GM12878 (cell line): Measurements from ENCODE around the gene DIP2C. TPM values are rescaled to one million over a fixed set of nuclear protein-coding genes. Genes with fewer than 3 reads are reported as not detected.
A peak's percentile ranks its signal among the peaks of the same experiment; 100 is the strongest.

ENCODE experiments used
- ATAC-seq: fragments of 200-7000 bp; cut with Tn5 transposase; 3 replicates; pipeline ENCODE4 v1.9.1; 2020; ENCODE audit warnings: mild to moderate bottlenecking, moderate library complexity
- BruUV-seq: library from RNA; stranded (reverse); fragments of 400-500 nt; replicated peaks from 2 replicates; lab custom pipeline; 2021; lab: Mats Ljungman, UMichigan
- CTCF ChIA-PET: fragments of 300-600 bp; sonication (Branson Sonifier 250); formaldehyde crosslinking; extraction: SDS; loops from one replicate; lab custom pipeline; 2021; ENCODE audit warnings: inconsistent platforms; lab: Yijun Ruan, JAX
- POLR2A ChIA-PET: fragments of 350-600 bp; formaldehyde crosslinking; extraction: SDS; loops from one replicate; lab custom pipeline; 2021; ENCODE audit warnings: inconsistent platforms; lab: Charles Lee
- RAD21 ChIA-PET: fragments of 300-600 bp; sonication (Branson Sonifier 250); formaldehyde crosslinking; loops from one replicate; lab custom pipeline; 2023; ENCODE audit warnings: antibody characterized with exemption; ENCODE audit not compliant: unreplicated experiment; lab: Charles Lee
- SMC1A ChIA-PET: fragments of 300-600 bp; sonication (Branson Sonifier 250); formaldehyde crosslinking; loops from one replicate; lab custom pipeline; 2023; ENCODE audit not compliant: unreplicated experiment, uncharacterized antibody; lab: Charles Lee
- DNase-seq: peaks from one replicate; pipeline ENCODE4 v3.0.0-alpha.2; 2011; ENCODE audit warnings: low read depth, low spot score
- FAIRE-seq: peaks from 3 replicates; lab custom pipeline; 2011; peaks lifted over from hg19 to GRCh38; lab: Jason Lieb, UNC
- H2AFZ ChIP-seq: 2 replicates; pipeline ENCODE4 v1.6.0; 2011; ENCODE audit warnings: low read depth, low read length, control low read depth; ENCODE audit not compliant: control insufficient read depth
- H3K27ac ChIP-seq: 2 replicates; pipeline ENCODE4 v1.5.1; 2011; ENCODE audit warnings: control low read depth; ENCODE audit not compliant: control insufficient read depth, insufficient read depth
- H3K27me3 ChIP-seq, 2 experiments: replicated peaks in 1 of 2; 2 replicates each; pipeline versions ENCODE4 v1.6.0 to v1.6.1; 2011; ENCODE audit warnings: low read length in 1 of 2; ENCODE audit not compliant: control insufficient read depth in 2 of 2, insufficient read depth in 2 of 2
- H3K36me3 ChIP-seq, 2 experiments: 2 replicates each; pipeline ENCODE4 v1.5.1; 2011; ENCODE audit warnings: low read length in 1 of 2; ENCODE audit not compliant: control insufficient read depth in 2 of 2, insufficient read depth in 2 of 2
- H3K4me1 ChIP-seq: 2 replicates; pipeline ENCODE4 v1.6.1; 2011; ENCODE audit warnings: mild to moderate bottlenecking, low read length, moderate library complexity, mixed read lengths; ENCODE audit not compliant: control insufficient read depth, insufficient read depth
- H3K4me2 ChIP-seq: 2 replicates; pipeline ENCODE4 v1.6.0; 2011; ENCODE audit warnings: control low read depth; ENCODE audit not compliant: control insufficient read depth, insufficient read depth
- H3K4me3 ChIP-seq: fragments of 200-600 bp; sonication (generic); 2 replicates; pipeline ENCODE4 v1.5.1; 2016
- H3K79me2 ChIP-seq: 2 replicates; pipeline ENCODE4 v1.6.0; 2011; ENCODE audit warnings: low read length; ENCODE audit not compliant: control insufficient read depth, insufficient read depth
- H3K9ac ChIP-seq: 2 replicates; pipeline ENCODE4 v1.8.0; 2011; ENCODE audit warnings: low read length, control low read depth, mixed read lengths; ENCODE audit not compliant: control insufficient read depth, insufficient read depth
- H3K9me3 ChIP-seq: replicated peaks from 3 replicates; pipeline ENCODE4 v1.5.1; 2011; ENCODE audit warnings: mild to moderate bottlenecking, low read length; ENCODE audit not compliant: control insufficient read depth, insufficient read depth
- H4K20me1 ChIP-seq: 2 replicates; pipeline ENCODE4 v1.6.0; 2011; ENCODE audit not compliant: control insufficient read depth, insufficient read depth
- SREBF1 ChIP-seq: IDR thresholded peaks from 2 replicates; pipeline ENCODE4 v1.6.1; 2012; ENCODE audit warnings: mild to moderate bottlenecking, low read length
- WGBS: methylation state at CpG from one replicate; pipeline ENCODE4 v1.1.6; 2016; ENCODE audit warnings: low lambda C conversion rate; ENCODE audit not compliant: insufficient replicate concordance, insufficient coverage; ENCODE audit errors: missing lambda C conversion rate; 5-methylcytosine and 5-hydroxymethylcytosine counted together
- in situ Hi-C: fragments of 300-500 bp; cut with MboI; formaldehyde crosslinking; loops from 9 replicates; pipeline ENCODE4 v1.14.3; 2018; ENCODE audit warnings: mixed read lengths
- intact Hi-C: fragments of 100-400 bp; cut with micrococcal nuclease; formaldehyde crosslinking; loops from one replicate; pipeline ENCODE4 v1.14.2; 2022; ENCODE audit not compliant: unreplicated experiment
- polyA plus RNA-seq, 11 experiments: library from polyadenylated mRNA; depleted of rRNA in 4 of 11; unstranded in 6 of 11; stranded (reverse) in 5 of 11; fragments of >200 nt; fragmentation: Nextera tagmentation in 4 of 11; fragmentation: Illumina TruSeq in 1 of 11; extraction: Ambion mirVana in 4 of 11; extraction: Trizol in 1 of 11; gene quantifications; 1 replicate in 1 of 11; 2 replicates in 10 of 11; pipeline versions ENCODE4 v1.2.1 to v1.2.3, GENCODE V29; 2011 to 2016; ENCODE audit warnings: inconsistent platforms in 2 of 11, missing spikeins in 2 of 11, low read depth in 1 of 11
- total RNA-seq, 4 experiments: library from RNA; depleted of rRNA in 3 of 4; stranded (reverse); fragments of >200 nt in 3 of 4; fragmentation: Illumina TruSeq in 1 of 4; extraction: Trizol in 1 of 4; gene quantifications; 2 replicates each; pipeline versions ENCODE4 v1.2.1 to v1.2.3, GENCODE V29; 2013 to 2021
- TF ChIP-seq, protein P1 (sequence below): IDR thresholded peaks from 2 replicates; pipeline ENCODE4 v1.6.1; 2012; ENCODE audit warnings: improper control_type of control experiment, low read depth, low read length; ENCODE audit not compliant: insufficient replicate concordance

The DIP2C gene
- total and polyA plus RNA-seq, 10 of the 15 experiments (the other 5 are each of a cell fraction or from before 2014, with no cell fraction given), result 0.01 to 0.10 (median 0.06) TPM

DNA sequence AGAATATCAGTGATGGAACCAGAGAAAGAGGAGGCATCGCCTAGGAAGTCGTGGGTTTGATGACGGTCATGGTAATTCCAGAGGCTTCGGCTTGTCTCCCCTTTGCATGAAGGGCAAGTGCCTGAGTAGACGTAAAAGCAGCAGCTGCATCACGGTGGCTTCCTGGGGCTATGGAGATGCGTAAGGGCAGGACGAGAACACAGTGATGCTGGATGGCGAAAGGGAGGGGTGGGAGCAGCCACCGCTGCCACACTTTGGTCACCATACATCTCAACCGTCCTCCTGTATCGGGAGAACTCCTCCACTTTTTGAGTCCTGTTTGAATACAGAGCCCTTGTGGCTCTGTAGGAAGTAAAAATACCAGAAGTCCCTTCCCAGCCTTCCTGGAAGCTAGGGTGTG is 371.5 kb downstream of the DIP2C start:
- H3K79me2 ChIP-seq, result no peaks in the 10 kb centered on the region
- no peak for TF ChIP-seq SREBF1
- TF ChIP-seq, protein P1, sequence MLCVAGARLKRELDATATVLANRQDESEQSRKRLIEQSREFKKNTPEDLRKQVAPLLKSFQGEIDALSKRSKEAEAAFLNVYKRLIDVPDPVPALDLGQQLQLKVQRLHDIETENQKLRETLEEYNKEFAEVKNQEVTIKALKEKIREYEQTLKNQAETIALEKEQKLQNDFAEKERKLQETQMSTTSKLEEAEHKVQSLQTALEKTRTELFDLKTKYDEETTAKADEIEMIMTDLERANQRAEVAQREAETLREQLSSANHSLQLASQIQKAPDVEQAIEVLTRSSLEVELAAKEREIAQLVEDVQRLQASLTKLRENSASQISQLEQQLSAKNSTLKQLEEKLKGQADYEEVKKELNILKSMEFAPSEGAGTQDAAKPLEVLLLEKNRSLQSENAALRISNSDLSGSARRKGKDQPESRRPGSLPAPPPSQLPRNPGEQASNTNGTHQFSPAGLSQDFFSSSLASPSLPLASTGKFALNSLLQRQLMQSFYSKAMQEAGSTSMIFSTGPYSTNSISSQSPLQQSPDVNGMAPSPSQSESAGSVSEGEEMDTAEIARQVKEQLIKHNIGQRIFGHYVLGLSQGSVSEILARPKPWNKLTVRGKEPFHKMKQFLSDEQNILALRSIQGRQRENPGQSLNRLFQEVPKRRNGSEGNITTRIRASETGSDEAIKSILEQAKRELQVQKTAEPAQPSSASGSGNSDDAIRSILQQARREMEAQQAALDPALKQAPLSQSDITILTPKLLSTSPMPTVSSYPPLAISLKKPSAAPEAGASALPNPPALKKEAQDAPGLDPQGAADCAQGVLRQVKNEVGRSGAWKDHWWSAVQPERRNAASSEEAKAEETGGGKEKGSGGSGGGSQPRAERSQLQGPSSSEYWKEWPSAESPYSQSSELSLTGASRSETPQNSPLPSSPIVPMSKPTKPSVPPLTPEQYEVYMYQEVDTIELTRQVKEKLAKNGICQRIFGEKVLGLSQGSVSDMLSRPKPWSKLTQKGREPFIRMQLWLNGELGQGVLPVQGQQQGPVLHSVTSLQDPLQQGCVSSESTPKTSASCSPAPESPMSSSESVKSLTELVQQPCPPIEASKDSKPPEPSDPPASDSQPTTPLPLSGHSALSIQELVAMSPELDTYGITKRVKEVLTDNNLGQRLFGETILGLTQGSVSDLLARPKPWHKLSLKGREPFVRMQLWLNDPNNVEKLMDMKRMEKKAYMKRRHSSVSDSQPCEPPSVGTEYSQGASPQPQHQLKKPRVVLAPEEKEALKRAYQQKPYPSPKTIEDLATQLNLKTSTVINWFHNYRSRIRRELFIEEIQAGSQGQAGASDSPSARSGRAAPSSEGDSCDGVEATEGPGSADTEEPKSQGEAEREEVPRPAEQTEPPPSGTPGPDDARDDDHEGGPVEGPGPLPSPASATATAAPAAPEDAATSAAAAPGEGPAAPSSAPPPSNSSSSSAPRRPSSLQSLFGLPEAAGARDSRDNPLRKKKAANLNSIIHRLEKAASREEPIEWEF, result no peak
- FAIRE-seq, result no peak
- H3K9me3 ChIP-seq, result no peaks in the 10 kb centered on the region
- ChIA-PET POLR2A (no interaction called here), CTCF (no interaction called here), RAD21 (no interaction called here), SMC1A (no interaction called here)
- peaks cover 11% of the 10 kb centered on the region for H3K4me1 ChIP-seq
- no peaks in the 10 kb centered on the region for H4K20me1 ChIP-seq
- no peak overlapping the region for H2AFZ ChIP-seq
- in situ Hi-C loops (no loop called here), intact Hi-C loops (no loop called here)
- BruUV-seq, result no TSS peak
- WGBS, result 77% methylated on average over 12 of the region's 12 CpGs
- H3K4me3 ChIP-seq, result no peak overlapping the region
- H3K27ac ChIP-seq, result no peak overlapping the region
- no peak overlapping the region; the same call in 1 of the 2 replicates for H3K9ac ChIP-seq
- no peaks in the 10 kb centered on the region; a peak in 1 of 4 replicates for H3K27me3 ChIP-seq
- peak overlapping the region; percentile 70 for H3K4me2 ChIP-seq
- no peak for DNase-seq
- no peaks in the 10 kb centered on the region for H3K36me3 ChIP-seq
- no peak for ATAC-seq
